Activated T-cell treated with anti-CD3 and anti-CD28 coated beads, Interleukin-2, amount 50 U/mL, for 48 hours (primary cell): Measurements from ENCODE around the gene SLC35F1.

ENCODE experiments used
- DNase-seq, 2 experiments: peaks; one replicate each; pipeline ENCODE4 v3.0.0-alpha.2; 2020

SLC35F1 gene

GRCh38 chr6:118128755-118129154 is 221.7 kb downstream of the SLC35F1 start:
- DNase-seq = no peak

- no peak for DNase-seq
These were observed 227.1 kb downstream of the SLC35F1 start for GRCh38 chr6:118134206-118134605.

DNA sequence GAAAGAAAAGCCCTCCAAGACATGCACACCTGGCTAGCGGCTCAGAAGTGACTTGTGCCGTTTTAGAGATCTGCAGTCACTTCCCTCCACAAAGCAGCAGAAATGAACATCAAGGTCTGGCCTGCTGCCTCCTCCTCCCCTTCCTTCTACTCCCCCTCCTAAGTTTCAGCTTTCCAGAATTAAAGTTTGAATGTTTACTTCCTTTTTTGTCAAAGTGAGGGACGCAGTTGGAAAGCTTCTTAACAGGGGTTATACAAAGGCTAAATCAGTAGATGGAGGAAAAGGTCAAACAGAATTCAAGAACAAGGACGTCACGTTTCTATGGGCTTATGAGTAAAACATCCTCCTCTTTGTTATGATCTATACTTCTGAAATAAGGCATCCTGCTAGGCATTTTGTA is 227.7 kb downstream of the SLC35F1 start:
- DNase-seq = no peak

- DNase-seq = no peak
These were observed 228.3 kb downstream of the SLC35F1 start for GRCh38 chr6:118135371-118135770.

- DNase-seq = no peak
These were observed 234.1 kb downstream of the SLC35F1 start for GRCh38 chr6:118141211-118141610.

GRCh38 chr6:118146584-118146983 is 239.5 kb downstream of the SLC35F1 start:
- no peak for DNase-seq

GRCh38 chr6:118147511-118147910 is 240.4 kb downstream of the SLC35F1 start:
- DNase-seq = no peak

GRCh38 chr6:118148561-118148960 is 241.5 kb downstream of the SLC35F1 start:
- DNase-seq = no peak

- no peak for DNase-seq
These were observed 245.5 kb downstream of the SLC35F1 start for GRCh38 chr6:118152524-118152923.

DNA sequence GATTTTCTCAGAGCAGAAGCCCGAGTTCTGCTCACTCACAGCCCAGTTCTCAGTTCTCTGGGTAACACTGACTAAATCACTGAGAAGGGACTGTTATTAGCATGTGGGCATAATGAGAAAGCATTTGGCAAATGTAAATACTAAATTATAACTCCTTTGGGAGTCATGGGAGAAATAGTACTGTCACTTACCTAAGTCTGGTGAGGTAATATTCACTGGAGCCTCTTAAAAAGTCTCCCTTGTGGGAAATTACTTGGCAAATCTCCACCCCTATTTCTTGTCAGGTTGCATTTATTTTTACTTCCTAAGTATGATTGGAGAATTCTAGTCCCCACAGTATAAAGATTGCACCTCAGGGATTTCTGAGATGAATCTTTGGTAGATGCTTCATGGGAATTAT is 254.3 kb downstream of the SLC35F1 start:
- DNase-seq = no peak

GRCh38 chr6:118163542-118163941 is 256.5 kb downstream of the SLC35F1 start:
- no peak for DNase-seq

DNA sequence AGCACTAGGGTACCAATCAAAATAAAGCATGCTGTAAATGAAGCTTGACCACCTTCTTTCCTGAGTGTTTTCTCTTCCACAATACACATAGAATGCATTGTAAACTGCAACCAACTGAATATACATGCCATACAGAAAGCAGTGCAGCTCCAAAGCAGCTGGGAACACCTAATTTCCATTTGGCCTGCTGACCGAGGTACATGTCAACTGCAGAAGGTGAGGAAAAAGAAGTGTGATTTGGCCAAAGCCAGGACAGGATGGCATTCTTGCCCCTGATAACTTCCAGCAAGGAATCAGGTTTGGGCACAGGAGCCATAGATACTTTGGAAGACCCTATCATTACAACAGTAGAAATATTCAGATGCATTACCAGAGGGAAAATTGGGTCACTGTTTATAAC is 258.4 kb downstream of the SLC35F1 start:
- no peak for DNase-seq

DNA sequence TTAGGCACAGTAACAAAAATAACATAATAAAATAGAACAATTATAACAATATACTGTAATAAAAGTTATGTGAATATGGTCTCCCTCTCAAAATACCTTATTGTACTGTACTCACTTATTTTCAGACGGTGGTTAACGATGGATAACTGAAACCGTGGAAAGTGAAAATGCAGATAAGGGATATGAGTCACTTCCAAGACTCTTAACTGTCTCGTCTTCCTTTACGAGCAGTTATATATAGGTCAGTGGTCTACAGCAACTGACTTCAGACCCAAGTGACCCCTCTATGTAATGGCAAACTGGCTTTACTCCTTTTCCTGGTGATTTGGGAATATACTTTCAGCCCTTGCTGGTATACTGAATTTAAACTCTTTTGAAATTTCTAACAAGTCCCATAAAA is 261.4 kb downstream of the SLC35F1 start:
- no peak for DNase-seq

- no peak for DNase-seq
These were observed 264.8 kb downstream of the SLC35F1 start for GRCh38 chr6:118171852-118172251.

GRCh38 chr6:118174071-118174470 is 267.0 kb downstream of the SLC35F1 start:
- DNase-seq = no peak

DNA sequence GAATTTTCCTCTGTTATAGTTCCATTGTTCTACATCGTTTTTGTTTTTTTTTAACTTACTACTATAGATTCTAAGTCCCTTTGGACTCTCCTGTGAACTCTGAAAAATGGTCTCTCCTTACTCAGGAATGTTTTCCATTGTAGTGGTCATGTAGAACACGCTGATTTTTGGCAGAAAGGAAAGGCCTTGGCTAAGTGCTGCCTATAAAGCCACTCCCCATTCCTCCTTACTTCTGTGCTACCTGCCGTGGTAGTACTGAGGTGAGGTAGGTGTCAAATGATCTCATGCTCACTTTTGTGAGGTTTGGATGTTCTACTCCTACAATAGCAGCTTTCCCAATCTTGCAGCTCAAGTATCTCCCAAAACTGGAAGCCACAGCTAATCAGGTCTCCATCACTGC is 270.7 kb downstream of the SLC35F1 start:
- no peak for DNase-seq

DNA sequence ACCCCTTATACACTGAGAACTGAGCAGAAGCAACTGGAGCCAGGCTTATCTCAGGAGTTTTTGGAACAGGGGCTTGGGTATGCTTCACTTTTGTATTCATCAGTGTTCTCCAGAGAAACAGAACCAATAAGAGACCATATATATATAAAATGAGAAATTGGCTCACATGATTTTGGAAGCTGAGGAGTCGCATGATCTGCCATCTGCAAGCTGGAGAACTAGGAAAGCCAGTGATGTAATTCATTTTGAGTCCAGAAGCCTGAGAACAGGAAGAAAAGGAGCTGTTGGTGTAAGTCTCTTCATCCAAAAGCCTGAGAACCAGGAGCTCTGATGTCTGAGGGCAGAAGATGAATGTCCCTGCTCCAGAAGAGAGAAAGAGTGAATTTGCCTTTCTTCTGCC is 272.0 kb downstream of the SLC35F1 start:
- DNase-seq = no peak

DNA sequence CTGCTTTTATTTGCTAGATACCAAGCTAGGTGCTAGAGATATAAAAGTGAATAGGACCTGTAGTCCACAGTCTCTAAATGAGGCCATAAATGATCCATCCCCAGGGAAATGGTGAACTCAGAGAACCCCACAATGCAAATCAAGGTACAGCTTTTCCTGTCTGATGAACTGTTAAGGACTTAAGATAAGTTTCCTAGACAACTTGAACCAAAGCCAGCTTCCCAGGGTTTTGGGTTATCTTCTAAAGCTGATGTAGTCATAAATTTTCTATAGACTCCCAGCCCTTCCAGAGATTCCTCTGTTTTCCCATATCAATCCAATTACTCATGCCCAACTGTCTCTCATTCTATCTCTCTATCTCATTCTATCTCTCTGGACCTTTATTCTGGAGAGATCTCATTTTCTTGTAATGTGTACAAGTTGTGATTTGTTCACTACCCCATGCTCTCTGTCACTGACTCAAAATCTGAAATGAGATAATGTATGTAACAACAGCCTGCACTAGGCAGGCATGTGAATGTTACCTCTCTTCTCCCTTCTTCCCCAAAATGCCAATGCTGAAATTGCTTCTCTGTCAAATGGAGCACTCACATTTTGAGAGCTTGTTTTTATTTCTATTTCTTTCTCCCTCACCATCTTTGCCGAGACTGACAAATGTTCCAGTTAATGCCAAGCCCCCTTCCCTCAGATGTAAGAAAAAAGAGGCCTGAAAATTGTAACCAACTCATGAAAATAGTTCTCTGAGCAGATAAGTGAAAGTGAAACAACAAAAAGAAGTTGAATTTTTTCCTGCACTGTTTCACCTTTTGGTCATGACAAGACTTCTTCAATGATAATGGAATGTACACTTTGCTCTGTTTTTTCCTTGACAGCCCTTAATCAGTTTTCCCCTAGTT is 279.9 kb downstream of the SLC35F1 start:
- no peak for DNase-seq

- peak; percentile 17 to 27 for DNase-seq
These were observed 280.6 kb downstream of the SLC35F1 start for GRCh38 chr6:118187568-118188164.

- DNase-seq = no peak
These were observed 281.5 kb downstream of the SLC35F1 start for GRCh38 chr6:118188561-118188960.

DNA sequence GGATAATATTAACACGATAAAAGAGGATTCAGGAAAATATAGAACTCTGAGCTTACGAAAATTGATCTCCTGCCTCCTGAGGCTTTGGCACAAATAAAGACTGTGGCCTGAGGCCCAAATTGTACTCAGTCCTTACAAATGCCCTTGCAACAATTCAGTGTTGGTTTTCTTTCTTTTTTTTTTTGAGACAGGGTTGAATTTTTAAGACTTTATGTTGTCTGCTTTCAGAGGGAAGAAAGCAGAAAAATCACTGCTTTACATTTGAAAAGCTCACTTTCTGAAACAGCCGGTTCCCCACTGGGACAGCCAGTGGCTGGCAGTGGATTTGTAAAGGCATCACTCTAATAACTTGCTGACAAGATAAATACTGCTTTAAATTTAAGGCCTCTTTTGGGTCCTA is 290.5 kb downstream of the SLC35F1 start:
- DNase-seq = no peak

GRCh38 chr6:118198746-118199145 is 291.7 kb downstream of the SLC35F1 start:
- no peak for DNase-seq

GRCh38 chr6:118200160-118200559 is 293.1 kb downstream of the SLC35F1 start:
- DNase-seq = no peak

GRCh38 chr6:118202517-118202916 is 295.5 kb downstream of the SLC35F1 start:
- no peak for DNase-seq

DNA sequence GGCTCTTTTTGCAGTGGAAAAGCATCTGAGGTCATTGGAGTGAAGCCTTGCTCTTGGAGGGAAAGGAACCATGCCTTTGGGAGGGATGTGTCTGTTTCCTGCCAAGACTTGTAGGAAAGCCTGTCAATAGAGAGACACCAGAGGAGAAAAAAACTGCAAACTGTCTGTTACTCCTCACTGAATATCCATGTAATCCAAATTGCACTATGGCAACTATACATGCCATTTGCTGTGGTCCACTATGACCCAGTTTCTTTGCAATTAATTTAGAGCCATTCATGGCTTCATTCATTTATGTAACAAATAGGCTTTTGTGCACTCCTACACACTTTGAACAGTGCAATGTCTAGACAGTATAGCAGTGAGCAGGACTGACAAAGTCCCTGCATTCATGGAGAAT is 296.5 kb downstream of the SLC35F1 start:
- no peak for DNase-seq
